ENCODE measurements around the gene ADAM23.

ADAM23 gene

GRCh38 chr2:206565666-206566065, 122.3 kb downstream of the ADAM23 start:
- DNase-seq (ENCODE audit: low spot score) = no peak

DNA sequence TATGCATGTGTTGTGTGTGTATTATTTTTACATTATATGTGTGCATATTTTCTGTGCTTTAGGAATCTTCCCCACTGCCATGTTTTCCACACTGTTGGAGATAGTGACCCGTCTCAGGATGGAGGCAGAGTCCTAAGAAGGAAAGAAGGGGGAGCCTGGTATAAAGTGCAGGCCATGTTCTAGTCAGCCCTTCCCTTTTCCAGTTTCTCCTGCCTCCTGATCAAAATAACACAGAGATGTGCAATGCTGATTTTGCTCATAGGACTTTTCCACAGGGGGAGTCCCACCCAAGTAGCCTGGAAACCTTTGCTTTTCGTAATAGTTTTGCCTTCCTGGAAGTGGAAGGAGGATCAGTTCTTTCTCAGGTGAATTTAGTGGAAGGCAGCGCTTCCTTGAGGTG, 126.1 kb downstream of the ADAM23 start:
- DNase-seq (ENCODE audit: low spot score) = no peak

DNA sequence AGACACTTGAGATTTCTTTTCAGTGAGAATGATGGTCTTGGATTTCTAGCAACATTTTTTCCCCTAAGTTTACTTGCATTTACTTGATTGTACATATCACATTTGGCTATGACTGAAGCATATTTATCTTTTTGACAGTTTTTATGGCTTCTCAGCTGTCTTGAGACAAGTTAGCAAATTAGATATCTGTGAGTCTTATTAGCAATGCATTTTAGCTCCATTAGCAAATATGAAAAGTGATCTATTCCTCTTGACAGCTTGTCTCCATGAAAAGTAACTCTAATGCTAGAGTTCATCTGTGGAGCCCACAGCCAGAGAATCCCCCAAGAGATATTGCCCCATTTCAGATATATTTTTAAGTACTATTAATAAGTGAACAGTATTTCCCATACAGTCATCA, 126.9 kb downstream of the ADAM23 start:
- DNase-seq (ENCODE audit: low spot score) = no peak

DNA sequence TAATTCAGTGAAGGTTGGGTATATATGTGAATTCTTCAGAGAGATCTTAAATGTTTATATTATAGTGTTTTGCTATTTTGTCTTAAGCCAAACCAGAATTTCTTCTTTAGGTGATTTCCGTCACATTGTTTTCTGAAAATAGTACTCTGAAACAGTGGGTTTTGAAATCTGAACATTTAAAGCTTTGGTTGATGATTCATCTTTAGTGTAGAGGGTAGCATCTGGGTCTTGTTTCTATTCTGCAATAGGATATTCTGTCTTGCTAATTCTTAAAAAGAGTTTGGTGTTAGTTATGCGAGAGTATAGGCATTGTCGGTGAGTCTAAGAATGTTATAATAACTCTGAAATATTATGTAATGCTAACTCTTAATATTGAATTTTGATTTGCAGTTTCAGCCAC, 129.4 kb downstream of the ADAM23 start:
- no peak for DNase-seq (ENCODE audit: low spot score)

- no peak for DNase-seq (ENCODE audit: low spot score)
Observed at GRCh38 chr2:206573793-206574192, 130.5 kb downstream of the ADAM23 start.

DNA sequence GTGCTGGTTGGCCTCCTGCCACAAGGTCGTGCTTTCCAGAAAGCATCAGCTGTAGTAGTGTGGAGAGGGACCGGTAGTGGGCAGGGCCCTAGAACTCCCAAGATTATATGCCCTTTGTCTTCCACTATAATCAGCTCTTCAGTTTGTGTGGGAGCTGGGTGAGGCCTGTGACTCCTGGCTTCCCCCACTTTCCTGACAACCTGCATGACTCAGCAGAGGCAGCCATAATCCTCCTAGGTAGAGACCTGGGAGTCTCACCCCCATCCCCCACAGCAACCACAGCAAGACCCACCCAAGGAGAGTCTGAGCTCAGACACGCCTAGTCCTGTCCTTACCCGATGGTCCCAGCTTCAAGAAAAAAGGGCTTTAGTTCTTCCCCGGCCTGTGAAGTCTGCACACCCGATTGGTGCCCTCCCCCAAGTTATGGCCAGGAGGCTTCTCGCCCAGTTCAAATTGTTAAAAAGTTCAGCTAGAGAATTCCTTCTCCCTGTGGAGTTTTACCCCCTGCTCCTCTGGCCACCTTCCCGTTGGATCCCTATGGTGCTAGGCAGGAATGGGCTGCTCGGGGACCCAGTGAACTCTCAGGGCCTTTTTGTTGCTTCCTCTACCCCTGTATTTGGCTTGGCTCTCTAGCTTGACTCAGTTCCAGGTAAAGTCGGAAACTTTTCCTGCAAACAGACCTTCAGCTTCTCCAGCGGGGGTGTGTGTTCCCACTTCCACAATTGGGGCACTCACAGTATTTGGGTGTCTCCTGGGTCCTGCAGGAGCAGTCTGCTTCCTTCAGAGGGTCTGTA, 141.2 kb downstream of the ADAM23 start:
- no peak for DNase-seq (ENCODE audit: low spot score)

DNA sequence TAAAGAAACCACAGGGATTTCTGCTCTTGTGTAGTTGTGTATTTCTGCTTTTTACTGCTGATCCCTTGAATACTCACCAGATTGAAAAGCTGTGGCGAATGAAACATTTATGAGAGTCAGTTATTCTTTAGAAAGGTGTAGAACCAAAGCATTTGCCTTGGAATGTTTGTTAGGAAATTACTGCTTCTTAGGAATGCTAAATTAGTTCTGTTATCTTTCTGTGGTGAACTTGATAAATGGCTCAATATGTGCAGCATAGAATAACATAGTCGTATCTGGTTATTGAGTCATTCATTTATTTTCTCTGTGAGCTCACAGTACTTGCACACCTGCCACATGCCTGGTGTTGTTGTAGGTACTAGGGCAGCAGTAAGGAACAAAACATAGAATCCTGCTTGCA, 142.0 kb downstream of the ADAM23 start:
- DNase-seq (ENCODE audit: low spot score) = no peak

GRCh38 chr2:206586609-206587008, 143.3 kb downstream of the ADAM23 start:
- no peak for DNase-seq (ENCODE audit: low spot score)

GRCh38 chr2:206597717-206598218, 154.4 kb downstream of the ADAM23 start:
- no peak for DNase-seq (ENCODE audit: low spot score)

DNA sequence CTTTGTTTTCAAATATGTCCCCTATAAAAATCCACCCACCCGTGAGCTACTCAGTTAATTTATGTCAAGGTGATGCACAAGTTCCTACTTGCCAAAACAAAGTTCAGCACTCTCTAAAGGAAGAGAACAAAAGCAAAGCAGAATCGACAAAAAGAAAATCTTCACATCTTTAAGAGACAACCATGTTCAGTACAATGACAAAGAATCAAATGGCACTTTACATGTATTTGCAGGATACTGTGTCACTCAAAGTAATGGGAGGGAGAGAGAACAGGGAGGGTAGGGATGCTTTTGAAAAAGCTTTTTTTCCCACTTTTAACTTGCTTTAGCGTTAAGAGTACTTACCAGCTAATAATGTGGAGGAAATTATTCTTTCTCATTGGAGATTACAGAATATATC, 159.9 kb downstream of the ADAM23 start:
- no peak for DNase-seq (ENCODE audit: low spot score)

- no peak for DNase-seq (ENCODE audit: low spot score)
Observed at GRCh38 chr2:206610451-206610850, 167.1 kb downstream of the ADAM23 start.

GRCh38 chr2:206611191-206611590, 167.9 kb downstream of the ADAM23 start:
- DNase-seq (ENCODE audit: low spot score) = no peak

GRCh38 chr2:206611736-206612135, 168.4 kb downstream of the ADAM23 start:
- no peak for DNase-seq (ENCODE audit: low spot score)

DNA sequence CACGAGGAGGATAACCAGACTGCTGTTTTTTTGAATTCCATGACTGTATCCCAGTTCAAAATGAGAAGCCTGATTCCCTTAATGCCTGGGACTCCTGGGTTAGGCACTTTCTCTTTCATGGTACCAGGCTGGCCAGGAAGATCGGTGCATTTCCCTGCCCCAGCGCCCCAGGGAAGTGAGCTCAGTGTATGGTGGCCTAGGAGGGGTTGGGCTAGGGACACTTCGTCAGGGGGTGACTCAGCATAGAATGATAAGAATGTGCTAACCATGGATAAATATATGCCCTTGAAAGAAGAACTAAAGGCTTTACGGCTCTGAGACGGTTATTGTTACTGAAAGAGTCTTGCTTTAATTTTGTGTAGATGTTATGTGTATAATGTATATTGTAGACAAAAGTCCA, 171.5 kb downstream of the ADAM23 start:
- no peak for DNase-seq (ENCODE audit: low spot score)

DNA sequence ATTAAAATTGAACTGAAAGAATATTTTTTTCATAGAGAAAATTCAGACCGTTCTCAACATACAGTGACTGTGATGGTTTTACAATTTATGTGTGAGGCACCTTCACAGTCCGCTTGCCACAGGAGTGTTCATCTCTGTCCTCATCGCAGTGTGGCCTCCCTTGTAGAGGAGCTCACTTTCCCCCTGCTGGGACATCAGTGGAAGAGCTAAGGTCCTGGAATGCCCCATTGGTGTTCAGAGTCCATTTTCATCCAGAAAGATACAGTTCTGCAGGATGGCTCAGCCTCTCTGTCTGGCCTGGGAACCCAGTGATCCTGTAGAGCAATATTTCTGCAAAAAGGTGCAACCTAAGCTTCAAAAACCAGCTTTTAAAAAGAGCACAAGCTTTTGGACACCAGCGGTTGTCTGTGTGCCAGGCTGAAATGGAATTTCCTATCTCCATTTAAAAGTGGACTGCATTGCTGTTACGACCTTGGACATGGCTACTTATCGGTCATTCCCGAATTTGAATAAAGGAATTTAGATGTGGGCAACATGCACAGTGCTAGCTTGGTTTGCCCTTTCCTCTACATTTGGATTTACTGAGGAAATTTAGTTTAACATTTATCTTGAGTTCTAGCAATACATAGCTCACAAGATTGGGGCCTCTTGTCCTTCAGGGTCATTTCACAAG, 172.2 kb downstream of the ADAM23 start:
- DNase-seq (ENCODE audit: low spot score) = no peak

GRCh38 chr2:206616151-206616550, 172.8 kb downstream of the ADAM23 start:
- DNase-seq (ENCODE audit: low spot score) = no peak

DNA sequence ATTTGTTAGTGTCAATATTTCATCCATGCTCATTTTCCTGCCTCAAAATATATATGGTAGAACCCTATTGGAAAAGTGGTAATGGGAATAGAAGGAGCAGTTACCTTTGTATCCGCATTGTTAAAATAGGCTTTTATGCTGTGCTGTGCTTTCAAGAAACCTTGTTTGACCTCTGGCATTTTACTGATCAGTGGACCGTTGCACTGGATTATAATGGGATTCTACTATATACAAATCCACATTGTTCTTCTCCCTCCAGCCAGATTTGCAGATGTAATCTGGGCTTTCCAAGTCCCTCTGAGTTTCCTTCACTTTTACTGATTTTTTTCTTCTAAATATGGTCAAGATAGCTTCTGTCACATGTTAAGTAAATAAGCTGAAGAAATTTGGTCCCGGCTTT, 175.7 kb downstream of the ADAM23 start:
- DNase-seq (ENCODE audit: low spot score) = no peak

- DNase-seq (ENCODE audit: low spot score) = no peak
Observed at GRCh38 chr2:206626108-206626507, 182.8 kb downstream of the ADAM23 start.

DNA sequence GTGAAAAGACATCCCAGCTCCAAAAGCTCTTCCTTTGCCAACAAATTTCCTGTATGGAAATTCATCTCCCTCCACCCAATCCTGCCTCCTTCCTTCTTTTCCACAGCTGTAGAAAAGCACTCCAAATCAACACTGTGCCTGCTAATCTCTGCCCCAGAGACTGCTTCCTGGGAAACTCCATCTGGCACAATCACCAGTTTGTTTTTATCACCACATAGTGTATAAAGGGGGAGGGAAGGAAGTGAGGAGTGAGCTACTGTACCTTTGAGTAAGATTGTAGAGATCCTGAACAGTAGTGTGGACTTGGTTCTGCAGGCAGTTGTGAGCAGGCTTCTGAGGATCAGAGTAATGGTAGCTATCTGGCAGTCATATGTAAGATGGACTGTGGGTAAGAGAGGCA, 184.3 kb downstream of the ADAM23 start:
- no peak for DNase-seq (ENCODE audit: low spot score)

GRCh38 chr2:206631340-206631739, 188.0 kb downstream of the ADAM23 start:
- DNase-seq (ENCODE audit: low spot score) = no peak

DNA sequence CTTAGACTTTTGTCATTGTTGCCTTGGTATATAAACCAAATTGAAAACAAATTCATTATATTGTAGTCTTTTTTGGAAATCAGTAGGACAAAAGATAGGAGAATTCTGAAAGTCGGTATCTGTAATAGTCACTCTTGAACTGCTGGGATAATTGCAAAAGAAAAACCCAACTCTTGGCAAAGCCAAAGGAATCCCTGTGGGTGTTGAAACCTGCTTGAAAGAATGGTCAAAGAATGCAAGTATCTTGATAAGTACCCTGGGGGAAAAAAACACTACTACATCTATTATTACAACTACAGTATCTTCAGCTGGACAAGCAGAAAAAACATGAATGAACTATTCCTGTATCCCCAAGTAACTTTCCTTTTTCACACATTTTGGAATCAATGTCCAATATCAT, 191.7 kb downstream of the ADAM23 start:
- no peak for DNase-seq (ENCODE audit: low spot score)

- DNase-seq (ENCODE audit: low spot score) = no peak
Observed at GRCh38 chr2:206639636-206640035, 196.3 kb downstream of the ADAM23 start.

- DNase-seq (ENCODE audit: low spot score) = no peak
Observed at GRCh38 chr2:206641226-206641625, 197.9 kb downstream of the ADAM23 start.

All from HuH-7.5 (cell line).